GM10248 (cell line): Measurements from ENCODE around the gene IGFL3.
"Not testable (repeated sequence)": the region's sequence is repeated elsewhere in the genome, so short reads cannot be mapped to it uniquely, and the experiment has no call there.

Source experiments
- CTCF ChIA-PET: fragments of 300-600 bp; sonication (Branson Sonifier 250); formaldehyde crosslinking; extraction: SDS; loops from one replicate; lab custom pipeline; 2021; ENCODE audit warnings: antibody characterized with exemption; lab: Yijun Ruan, JAX
- POLR2A ChIA-PET: fragments of 350-650 bp; sonication (Branson Sonifier 250); formaldehyde crosslinking; extraction: SDS; loops from one replicate; lab custom pipeline; 2020; ENCODE audit warnings: antibody characterized with exemption; lab: Yijun Ruan, JAX
- DNase-seq: peaks from one replicate; pipeline ENCODE4 v3.0.0; 2012; ENCODE audit errors: extremely low spot score
- TF ChIP-seq, protein P1 (sequence below): IDR thresholded peaks from 2 replicates; pipeline ENCODE4 v1.5.1; 2012; ENCODE audit warnings: mild to moderate bottlenecking, low read depth; ENCODE audit errors: extremely low read depth, missing control alignments, control extremely low read depth

The IGFL3 gene

DNA sequence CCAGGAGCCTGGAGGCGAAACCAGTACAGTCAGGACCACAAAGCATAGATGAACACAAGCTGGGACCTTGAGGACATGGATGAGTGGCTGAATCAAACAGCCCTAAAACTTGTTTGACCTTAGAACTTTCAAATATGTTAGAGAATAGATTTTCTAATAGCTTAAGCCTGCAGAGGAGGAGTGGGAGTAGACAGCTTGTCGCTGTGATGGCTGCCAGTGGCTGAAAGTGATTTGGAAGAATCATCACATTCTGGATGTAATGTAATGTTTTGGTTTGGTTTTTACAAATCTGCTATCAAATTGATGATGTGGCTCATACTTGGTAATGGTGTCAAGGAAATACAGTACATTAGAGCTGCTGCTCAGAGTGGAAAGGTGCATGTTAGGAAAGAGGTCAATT, 12.0 kb downstream of the IGFL3 start:
- TF ChIP-seq, protein P1, sequence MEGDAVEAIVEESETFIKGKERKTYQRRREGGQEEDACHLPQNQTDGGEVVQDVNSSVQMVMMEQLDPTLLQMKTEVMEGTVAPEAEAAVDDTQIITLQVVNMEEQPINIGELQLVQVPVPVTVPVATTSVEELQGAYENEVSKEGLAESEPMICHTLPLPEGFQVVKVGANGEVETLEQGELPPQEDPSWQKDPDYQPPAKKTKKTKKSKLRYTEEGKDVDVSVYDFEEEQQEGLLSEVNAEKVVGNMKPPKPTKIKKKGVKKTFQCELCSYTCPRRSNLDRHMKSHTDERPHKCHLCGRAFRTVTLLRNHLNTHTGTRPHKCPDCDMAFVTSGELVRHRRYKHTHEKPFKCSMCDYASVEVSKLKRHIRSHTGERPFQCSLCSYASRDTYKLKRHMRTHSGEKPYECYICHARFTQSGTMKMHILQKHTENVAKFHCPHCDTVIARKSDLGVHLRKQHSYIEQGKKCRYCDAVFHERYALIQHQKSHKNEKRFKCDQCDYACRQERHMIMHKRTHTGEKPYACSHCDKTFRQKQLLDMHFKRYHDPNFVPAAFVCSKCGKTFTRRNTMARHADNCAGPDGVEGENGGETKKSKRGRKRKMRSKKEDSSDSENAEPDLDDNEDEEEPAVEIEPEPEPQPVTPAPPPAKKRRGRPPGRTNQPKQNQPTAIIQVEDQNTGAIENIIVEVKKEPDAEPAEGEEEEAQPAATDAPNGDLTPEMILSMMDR, result no peak
- DNase-seq, result no peak
- ChIA-PET CTCF (interaction anchor here (1.0 kb wide), 2 partner anchors 16 to 30 kb away, joined by 3 to 4 read pairs; no protein-coding TSS in a partner anchor), POLR2A (no interaction called here)

DNA sequence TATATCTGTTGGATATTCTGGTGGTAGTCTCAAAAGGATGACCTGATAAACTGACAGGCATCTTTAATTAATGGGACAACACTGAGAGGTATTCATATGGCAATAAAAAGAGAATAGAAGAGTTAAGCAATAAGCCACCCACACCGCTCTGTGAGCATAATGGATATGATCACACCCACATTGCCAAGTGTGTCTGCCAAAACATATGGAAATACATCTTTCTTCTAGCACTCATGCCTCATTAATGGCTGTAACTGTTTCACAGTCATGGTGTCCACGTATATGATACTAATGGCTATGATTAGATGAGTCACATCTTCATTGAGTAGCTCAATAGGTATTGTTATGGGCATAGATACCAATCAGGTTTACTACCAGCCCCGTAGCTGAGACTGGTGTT, 13.1 kb downstream of the IGFL3 start:
- CTCF ChIA-PET, result no interaction called here
- TF ChIP-seq, protein P1, result no peak
- POLR2A ChIA-PET, result interaction anchor here (0.8 kb wide), 1 partner anchor 14 kb away, joined by 3 read pairs; no protein-coding TSS in a partner anchor
- no peak for DNase-seq

DNA sequence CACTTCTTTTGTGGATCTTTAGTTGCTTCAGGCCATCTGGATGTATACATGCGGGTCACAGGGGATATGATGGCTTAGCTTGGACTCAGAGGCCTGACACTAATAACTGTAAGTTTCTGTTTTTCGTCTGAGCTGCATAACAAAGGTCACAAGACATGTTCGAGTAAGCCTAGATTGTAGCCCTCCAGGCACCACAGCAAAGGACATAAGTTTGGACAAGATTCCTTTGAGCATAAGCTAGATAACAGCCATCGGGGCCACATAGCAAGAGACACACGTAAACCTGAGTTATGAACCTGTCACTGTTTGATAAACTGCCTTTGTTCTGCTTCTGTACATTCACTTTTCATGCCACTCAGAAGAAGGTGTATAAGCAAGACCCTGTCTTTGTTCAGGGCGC, 14.6 kb downstream of the IGFL3 start:
- POLR2A ChIA-PET, result no interaction called here
- no peak for DNase-seq
- CTCF ChIA-PET, result no interaction called here
- TF ChIP-seq, protein P1, result no peak

DNA sequence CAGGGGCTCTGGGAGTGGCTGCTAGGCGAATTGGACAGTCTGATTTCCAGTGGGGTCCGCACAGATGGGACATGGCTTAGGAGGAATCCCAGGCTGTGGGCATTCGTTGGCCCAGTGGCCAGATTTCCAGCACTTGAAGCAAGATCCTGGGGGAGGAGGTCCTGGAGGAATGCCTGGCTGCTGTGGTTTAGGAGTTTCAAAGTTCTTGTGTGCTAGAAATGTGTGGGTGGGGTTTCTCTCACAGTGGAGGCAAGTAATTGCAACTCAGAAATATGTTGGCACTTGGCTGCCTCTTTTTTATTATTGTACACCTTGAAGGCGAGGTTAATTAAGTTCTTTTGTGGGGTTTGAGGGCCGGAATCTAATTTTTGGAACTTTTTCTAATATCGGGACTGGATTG, 17.1 kb downstream of the IGFL3 start:
- TF ChIP-seq, protein P1, result no peak
- ChIA-PET CTCF (no interaction called here), POLR2A (no interaction called here)
- DNase-seq, result no peak

DNA sequence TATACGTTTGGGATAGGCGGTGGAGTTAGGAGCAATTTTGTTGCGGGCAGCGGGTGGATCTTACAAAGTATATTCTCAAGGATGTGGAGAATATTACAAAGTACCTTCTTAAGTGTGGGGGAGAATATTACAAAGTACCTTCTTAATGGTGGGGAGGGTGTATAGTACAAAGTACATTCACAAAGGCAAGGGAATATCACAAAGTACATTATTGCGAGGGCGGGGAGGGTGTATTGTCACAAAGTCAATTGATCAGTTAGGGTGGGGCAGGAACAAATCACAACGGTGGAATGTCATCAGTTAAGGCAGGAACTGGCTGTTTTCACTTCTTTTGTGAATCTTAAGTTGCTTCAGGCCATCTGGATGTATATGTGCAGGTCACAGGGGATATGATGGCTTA, 22.2 kb downstream of the IGFL3 start:
- CTCF ChIA-PET, POLR2A ChIA-PET, DNase-seq: not testable (repeated sequence)

DNA sequence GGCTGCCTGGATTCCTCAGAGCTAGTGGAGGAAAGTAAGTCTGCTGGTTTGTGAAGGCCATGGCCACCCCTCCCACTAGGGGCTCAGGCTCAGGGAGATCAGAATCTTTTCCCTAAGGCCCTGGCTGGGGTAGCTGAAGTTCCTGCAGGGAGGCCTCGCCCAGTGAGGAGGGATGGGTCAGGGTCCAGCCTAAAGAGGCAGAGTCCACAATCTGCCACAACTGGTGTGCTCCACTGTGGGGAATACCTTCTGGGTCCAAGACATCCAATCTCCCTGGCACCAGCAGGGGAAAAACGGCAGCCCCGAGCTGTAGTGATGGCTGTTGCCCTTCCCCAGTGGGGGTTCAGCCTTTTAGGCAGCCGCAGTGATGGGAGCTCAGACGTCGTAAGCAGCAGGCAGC, 23.2 kb downstream of the IGFL3 start:
- DNase-seq, result no peak
- TF ChIP-seq, protein P1, result no peak
- ChIA-PET CTCF (no interaction called here), POLR2A (no interaction called here)

DNA sequence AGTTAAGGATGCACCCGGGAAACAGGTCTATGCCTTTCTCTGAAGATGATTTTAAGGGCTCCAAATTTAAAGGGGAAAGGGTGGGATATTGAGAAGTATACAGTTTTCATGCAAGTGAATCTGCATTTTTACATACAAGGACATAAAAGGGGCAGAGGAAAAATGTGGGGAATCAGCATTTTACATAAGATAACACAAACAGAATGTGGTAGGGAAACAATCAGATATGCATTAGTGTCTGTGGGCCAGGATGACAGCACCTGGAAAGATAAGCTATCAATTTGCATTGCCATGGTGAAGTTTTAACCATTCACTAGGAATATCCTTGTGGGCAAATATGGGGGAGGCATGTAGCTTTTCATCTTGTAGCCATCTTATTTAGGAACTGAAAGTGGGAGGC, 24.1 kb downstream of the IGFL3 start:
- TF ChIP-seq, protein P1, result no peak
- POLR2A ChIA-PET, result no interaction called here
- CTCF ChIA-PET, result no interaction called here
- no peak for DNase-seq
